HG03175 (cell line): ENCODE measurements around the gene PA2G4.
A peak's percentile ranks its signal among the peaks of the same experiment; 100 is the strongest.
"Not testable (repeated sequence)": the region's sequence is repeated elsewhere in the genome, so short reads cannot be mapped to it uniquely, and the experiment has no call there.

Source experiments
- ATAC-seq: cut with Tn5 transposase; IDR thresholded peaks from one replicate; pipeline ENCODE4 v1.9.1; 2021; ENCODE audit warnings: mild to moderate bottlenecking, moderate library complexity; ENCODE audit not compliant: unreplicated experiment

PA2G4 gene

DNA sequence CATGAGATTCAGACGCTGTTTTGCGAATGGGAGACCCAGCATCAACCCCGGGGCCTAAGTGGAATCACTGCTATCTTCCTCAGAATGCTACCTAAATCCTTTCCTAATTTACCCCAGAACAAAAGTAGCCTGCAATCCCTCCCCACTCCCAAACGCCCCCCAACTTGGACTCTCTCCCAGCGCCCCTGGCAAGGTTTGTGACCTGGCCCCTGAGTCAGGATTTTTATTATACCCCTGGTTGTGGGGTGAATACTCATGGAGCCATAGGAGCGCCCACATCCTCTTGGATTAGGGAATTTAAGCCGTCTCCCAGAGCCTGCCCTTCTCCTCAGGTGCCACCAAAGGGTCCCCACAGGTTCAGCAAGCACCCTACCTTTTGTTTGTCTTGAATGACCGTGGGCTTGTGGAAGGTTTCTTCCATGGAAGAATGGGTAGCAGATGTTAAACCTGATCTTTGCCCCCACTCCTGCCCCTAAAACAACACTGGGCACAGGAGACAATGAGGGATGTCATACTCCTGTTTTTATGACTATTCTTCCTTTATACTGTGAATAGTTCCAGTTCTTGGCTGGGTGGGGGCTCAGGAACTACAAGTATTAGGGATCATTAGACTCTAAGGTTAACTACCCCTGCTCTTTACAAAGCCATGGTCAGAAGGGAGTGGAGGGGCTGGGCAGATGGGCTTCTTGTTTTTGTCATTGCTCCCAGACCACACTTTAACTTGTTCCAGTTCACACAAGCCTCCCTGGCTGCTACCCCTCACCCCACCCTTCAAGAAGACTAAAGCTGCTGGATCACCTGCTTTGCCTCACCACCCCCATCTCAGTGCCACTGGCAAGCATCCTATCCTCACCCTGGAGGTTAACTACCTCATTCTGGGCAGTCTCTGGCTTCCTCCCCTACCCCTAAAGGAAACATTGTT, 48.7 kb downstream of the PA2G4 start:
- no peak for ATAC-seq

DNA sequence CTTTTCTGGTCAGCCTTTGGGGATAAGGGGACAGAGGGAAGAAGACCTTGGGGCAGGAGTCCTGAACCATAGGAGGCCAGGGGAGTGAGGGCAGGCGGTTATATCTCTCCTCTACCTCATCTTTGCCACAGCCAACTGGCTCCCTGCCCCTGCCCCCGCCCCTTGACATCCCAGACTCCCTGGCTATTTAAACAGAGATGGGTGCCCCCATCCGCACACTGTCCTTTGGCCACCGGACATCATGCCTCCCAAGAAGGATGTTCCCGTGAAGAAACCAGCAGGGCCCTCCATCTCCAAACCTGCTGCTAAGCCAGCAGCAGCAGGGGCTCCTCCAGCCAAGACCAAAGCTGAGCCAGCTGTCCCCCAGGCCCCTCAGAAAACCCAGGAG, 49.3 kb downstream of the PA2G4 start:
- ATAC-seq, result no peak

DNA sequence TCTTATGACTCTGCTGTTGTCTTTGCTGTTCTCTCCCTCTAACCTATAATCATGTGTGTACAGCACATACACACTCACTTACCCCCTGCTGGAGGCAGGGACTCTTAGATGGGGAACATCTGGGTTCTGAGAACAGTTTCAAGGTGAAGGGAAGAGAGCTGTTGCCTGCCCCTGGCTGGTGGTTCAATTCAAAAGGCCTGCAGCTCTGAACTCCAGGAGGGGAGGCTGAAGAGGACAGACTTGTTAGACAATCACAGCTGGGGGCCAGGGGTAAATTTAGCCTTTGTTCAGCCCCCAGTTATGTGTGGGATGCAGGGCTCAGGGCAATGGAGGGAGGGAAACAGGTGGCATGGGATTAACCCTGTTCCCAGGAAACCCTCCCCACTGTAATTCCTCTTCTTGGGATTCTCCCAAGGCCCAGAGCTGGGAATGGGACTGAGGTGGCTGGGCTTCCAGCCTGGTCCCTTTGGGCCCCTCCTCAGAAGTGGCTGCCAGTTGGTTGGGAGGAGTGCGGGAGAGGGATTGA, 50.0 kb downstream of the PA2G4 start:
- no peak for ATAC-seq

GRCh38 chr12:56154818-56155217, 50.5 kb downstream of the PA2G4 start:
- ATAC-seq, result no peak

DNA sequence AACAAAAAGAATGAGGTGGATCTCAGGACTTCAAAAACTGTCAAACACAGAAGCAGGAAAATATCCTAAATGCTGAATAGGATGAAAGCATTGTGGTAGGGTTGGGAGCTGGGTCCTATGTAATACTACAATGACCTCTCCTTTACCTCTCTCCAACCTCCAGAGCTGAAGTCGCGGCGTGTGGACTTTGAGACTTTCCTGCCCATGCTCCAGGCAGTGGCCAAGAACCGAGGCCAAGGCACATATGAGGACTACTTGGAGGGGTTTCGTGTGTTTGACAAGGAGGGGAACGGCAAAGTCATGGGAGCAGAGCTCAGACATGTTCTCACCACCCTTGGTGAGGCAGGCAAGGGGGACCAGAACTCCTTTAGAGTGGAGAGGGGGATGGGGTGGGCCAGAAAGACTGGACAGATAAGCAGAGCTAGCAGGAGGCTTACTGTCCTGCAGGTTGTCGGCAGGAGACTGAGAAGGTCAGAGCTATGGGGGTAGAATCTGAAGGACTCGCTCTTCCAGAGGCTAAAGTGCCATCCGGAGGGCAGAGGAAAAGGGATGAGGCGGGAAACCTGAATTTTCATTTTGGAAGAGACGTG, 51.0 kb downstream of the PA2G4 start:
- no peak for ATAC-seq

DNA sequence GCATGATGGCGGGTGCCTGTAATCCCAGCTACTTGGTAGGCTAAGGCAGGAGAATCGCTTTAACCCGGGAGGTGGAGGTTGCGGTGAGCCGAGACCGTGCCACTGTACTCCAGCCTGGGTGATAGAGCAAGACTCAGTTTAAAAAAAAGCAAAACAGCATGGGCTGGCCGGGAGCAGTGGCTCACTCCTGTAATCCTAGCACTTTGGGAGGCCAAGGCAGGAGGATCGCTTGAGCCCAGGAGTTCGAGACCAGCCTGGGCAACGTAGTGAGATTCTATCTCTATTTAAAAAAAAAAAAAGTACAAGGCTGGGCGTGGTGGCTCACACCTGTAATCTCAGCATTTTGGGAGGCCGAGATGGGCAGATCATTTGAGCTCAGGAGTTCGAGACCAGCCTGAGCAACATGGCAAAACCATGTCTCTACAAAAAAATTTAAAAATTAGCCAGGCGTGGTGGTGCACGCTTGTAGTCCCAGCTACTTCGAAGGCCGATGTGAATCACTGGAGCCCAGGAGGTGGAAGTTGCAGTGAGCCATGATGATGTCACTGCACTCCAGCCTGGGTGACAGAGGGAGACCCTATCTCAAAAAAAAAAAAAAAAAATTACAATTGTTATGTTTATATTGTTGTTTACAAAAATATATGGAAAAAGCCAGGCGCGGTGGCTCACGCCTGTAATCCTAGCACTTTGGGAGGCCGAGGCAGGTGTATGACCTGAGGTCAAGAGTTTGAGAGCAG, 52.3 kb downstream of the PA2G4 start:
- not testable (repeated sequence) for ATAC-seq

GRCh38 chr12:56157201-56158028, 53.1 kb downstream of the PA2G4 start:
- peak; percentile 47 for ATAC-seq

DNA sequence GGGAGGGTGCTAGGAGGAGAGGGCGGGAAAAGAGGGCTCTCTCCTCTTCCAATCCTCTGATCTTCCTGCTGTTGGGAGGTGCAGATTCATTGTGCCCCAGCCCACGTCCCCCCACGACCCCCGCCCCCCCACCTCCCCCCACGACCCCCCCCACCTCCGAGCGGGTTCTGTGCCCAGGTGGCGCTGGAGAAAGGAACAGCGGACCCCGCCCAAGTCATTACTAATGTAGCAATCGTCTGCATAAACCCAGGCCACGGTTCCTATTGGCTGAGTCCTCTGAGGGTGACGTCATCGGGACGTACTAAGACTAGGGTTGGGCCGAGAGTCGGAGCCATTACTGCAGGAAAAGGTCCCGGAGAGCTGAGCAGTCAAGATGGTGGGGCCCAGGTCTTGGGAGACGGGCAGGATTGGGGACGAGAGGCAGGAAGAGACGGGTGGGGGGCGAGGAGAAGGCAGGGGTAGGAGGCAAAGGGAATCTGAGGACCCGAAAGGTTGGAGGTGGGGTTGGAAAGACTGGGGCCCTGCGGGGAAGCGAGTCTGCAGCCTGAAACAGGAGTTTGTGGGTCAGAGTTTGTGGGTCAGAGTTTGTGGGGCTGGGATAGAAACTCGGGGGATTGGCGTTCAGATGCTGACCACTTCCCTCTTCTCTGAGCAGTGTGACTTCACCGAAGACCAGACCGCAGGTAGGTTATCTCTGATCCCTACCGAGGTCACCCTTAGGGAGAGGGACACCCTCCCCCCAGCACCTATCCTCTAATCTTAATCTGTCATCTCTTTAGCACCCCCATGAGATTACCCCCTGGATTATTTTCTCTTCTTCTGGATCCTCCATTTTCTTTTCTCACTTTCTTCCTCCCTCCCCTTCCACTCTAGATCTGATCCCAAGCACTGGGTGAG, 53.9 kb downstream of the PA2G4 start, which contains the start of gene MYL6:
Gene MYL6 (plus strand): TSS at position 331 of the 897 bp plus-strand sequence. CDS start 43 bp downstream, at position 374.
- peak; percentile 88 for ATAC-seq

DNA sequence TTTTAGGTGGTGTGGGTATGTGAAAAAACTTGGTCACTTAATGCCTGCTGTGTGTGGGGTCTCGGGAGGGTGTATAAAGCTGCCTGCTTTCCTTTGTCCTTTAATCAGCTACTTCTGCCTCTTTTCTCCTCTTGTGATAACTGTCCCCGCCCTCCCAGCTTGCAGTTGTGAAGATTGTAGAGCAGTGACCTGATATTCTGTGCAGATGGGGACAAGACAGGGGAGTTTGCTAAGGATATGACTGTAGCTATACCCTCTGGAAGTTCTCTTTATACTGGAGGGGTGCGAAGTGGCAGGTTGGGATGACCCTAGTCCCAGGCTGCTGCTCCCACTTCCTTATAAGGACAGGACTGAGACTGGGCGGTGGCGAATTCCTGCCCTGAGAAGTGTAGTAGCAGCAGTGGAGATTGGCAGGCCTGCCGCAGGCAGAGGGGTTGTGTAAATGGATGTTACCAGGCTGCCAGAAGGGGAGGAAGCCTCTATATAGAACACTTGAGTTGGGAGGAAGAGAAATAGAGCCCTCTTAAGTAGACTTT, 54.6 kb downstream of the PA2G4 start:
- no peak for ATAC-seq

DNA sequence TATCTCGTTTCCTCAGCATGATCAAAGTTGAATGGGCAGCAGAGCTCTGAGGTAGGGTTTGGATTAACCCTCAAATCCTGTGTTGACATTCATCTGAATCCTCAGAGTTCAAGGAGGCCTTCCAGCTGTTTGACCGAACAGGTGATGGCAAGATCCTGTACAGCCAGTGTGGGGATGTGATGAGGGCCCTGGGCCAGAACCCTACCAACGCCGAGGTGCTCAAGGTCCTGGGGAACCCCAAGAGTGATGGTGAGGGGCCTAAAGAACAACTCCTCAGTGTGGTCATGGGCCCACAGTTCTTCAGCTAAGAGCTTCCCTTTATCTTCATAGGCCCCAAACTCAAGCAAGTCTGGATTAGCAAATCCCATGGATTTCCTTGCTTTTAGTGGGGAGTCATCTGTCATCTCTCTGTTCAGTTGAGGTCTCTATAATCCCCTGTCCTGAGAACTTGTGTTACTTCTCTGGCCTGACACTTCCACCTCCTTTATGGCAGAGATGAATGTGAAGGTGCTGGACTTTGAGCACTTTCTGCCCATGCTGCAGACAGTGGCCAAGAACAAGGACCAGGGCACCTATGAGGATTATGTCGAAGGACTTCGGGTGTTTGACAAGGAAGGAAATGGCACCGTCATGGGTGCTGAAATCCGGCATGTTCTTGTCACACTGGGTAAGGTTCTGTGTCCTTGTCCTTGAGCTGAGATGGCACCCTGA, 55.3 kb downstream of the PA2G4 start:
- ATAC-seq, result no peak

GRCh38 chr12:56160193-56160763, 55.9 kb downstream of the PA2G4 start:
- ATAC-seq, result no peak

GRCh38 chr12:56160894-56161689, 56.7 kb downstream of the PA2G4 start:
- no peak for ATAC-seq

DNA sequence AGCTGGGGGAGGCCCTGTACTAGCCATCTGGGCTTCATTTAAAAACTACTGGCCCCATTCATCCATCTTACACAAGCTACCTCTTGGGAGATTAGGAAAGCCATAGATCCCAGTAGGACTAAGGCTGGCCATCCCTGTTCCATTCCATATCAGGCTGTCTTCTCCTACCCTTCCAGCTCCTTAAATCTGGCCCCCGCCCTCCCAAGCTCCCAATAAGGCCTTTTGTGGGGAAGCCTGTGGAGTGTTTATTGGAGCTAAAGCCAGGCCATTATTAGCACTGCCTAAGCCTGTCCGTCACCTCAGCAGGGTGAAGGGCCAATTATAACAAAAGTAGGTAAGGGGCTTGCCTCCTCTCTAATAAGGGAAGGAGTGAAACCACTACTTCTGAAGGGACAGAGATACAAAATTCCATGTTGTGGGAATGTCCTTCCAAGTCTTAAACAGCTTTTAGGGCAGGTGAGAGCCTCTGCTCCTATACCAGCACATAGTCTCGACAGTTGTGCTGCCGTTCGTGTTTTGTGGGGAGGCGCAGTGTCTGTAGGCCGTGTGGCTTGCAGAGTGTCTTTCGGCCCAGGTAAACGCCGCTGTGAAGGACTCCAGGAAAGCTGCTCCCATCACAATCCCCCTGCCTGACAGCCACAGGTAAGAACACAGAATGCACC, 57.5 kb downstream of the PA2G4 start:
- ATAC-seq, result no peak

- no peak for ATAC-seq
Observed at GRCh38 chr12:56162468-56163290, 58.3 kb downstream of the PA2G4 start.
